Neuronal stem cell (in vitro differentiated cells): ENCODE results near the gene KIT.

Source experiments
- DNase-seq: peaks from one replicate; pipeline ENCODE4 v3.0.0-alpha.2; 2013; ENCODE audit warnings: low spot score
- H2AFZ ChIP-seq: one replicate; pipeline ENCODE4 v1.6.1; 2013; ENCODE audit warnings: mild to moderate bottlenecking, low read length, inconsistent platforms
- H2AK5ac ChIP-seq: 2 replicates; pipeline ENCODE4 v1.6.1; 2013; ENCODE audit warnings: low read depth, mild to moderate bottlenecking, inconsistent platforms, low read length, moderate library complexity, mixed read lengths
- H2BK120ac ChIP-seq: 2 replicates; pipeline ENCODE4 v1.6.1; 2013; ENCODE audit warnings: low read depth, mild to moderate bottlenecking, inconsistent platforms, low read length, moderate library complexity, mixed read lengths
- H2BK12ac ChIP-seq: one replicate; pipeline ENCODE4 v1.6.1; 2013; ENCODE audit warnings: low read length, inconsistent platforms
- H2BK15ac ChIP-seq: 2 replicates; pipeline ENCODE4 v1.6.1; 2013; ENCODE audit warnings: mild to moderate bottlenecking, low read length, inconsistent platforms, mixed read lengths
- H2BK5ac ChIP-seq: one replicate; pipeline ENCODE4 v1.6.1; 2013; ENCODE audit warnings: inconsistent platforms, mild to moderate bottlenecking, low read length, moderate library complexity
- H3K14ac ChIP-seq: one replicate; pipeline ENCODE4 v1.6.1; 2013; ENCODE audit warnings: low read length, inconsistent platforms
- H3K18ac ChIP-seq: 2 replicates; pipeline ENCODE4 v1.6.1; 2013; ENCODE audit warnings: low read length, inconsistent platforms
- H3K23ac ChIP-seq: 2 replicates; pipeline ENCODE4 v1.6.1; 2013; ENCODE audit warnings: low read depth, mild to moderate bottlenecking, mixed read lengths, low read length, inconsistent platforms; ENCODE audit not compliant: poor library complexity
- H3K27ac ChIP-seq: replicated peaks from 3 replicates; pipeline ENCODE4 v1.5.1; 2013; ENCODE audit warnings: low read length, inconsistent platforms
- H3K27me3 ChIP-seq, 3 experiments: 2 replicates each; pipeline ENCODE4 v1.6.1; 2013; ENCODE audit warnings: low read length in 3 of 3, mild to moderate bottlenecking in 2 of 3, inconsistent platforms in 1 of 3, low read depth in 1 of 3, mixed read lengths in 1 of 3, moderate library complexity in 1 of 3; ENCODE audit not compliant: control insufficient read depth in 3 of 3, insufficient read depth in 3 of 3
- H3K36me3 ChIP-seq, 2 donors: replicated peaks in 1 of 2; 2 replicates each; pipeline ENCODE4 v1.6.1; 2013; ENCODE audit warnings: low read length in 2 of 2; ENCODE audit not compliant: control insufficient read depth in 2 of 2, insufficient read depth in 2 of 2
- H3K4ac ChIP-seq: 2 replicates; pipeline ENCODE4 v1.6.1; 2013; ENCODE audit warnings: inconsistent platforms, mild to moderate bottlenecking, low read length, moderate library complexity
- H3K4me1 ChIP-seq, 2 donors: 1 replicate in 1 of 2; 2 replicates in 1 of 2; pipeline ENCODE4 v1.6.1; 2013; ENCODE audit warnings: low read length in 2 of 2, low read depth in 1 of 2; ENCODE audit not compliant: control insufficient read depth in 2 of 2, insufficient read depth in 1 of 2
- H3K4me2 ChIP-seq: one replicate; pipeline ENCODE4 v1.6.1; 2013; ENCODE audit warnings: mild to moderate bottlenecking, low read length, inconsistent platforms; ENCODE audit not compliant: insufficient read depth, poor library complexity, severe bottlenecking
- H3K4me3 ChIP-seq, 2 donors: 2 replicates each; pipeline ENCODE4 v1.5.1; 2013; ENCODE audit warnings: low read length in 2 of 2, mild to moderate bottlenecking in 2 of 2, inconsistent platforms in 1 of 2, moderate library complexity in 1 of 2
- H3K79me1 ChIP-seq: one replicate; pipeline ENCODE4 v1.6.1; 2013; ENCODE audit warnings: low read depth, mild to moderate bottlenecking, inconsistent platforms, low read length, moderate library complexity
- H3K9ac ChIP-seq: one replicate; pipeline ENCODE4 v1.6.1; 2013; ENCODE audit warnings: mild to moderate bottlenecking, low read depth, low read length, inconsistent platforms; ENCODE audit not compliant: poor library complexity
- H3K9me3 ChIP-seq, 2 donors: replicated peaks in 1 of 2; 2 replicates each; pipeline versions ENCODE3 to v1.6.1; 2013; ENCODE audit warnings: low read length in 2 of 2, mild to moderate bottlenecking in 2 of 2, inconsistent platforms in 1 of 2, low read depth in 1 of 2, mixed read lengths in 1 of 2, moderate library complexity in 1 of 2; ENCODE audit not compliant: control insufficient read depth in 2 of 2, insufficient read depth in 1 of 2
- H4K8ac ChIP-seq: one replicate; pipeline ENCODE4 v1.6.1; 2013; ENCODE audit warnings: low read depth, mild to moderate bottlenecking, inconsistent platforms, low read length, moderate library complexity
- H4K91ac ChIP-seq: one replicate; pipeline ENCODE4 v1.6.1; 2013; ENCODE audit warnings: low read length, low read depth, mild to moderate bottlenecking, inconsistent platforms; ENCODE audit not compliant: poor library complexity
- WGBS, 2 donors: extraction: QIAGEN DNeasy Blood & Tissue Kit; methylation state at CpG; one replicate each; pipeline ENCODE4 v1.1.7; 2013; ENCODE audit warnings: missing lambda C conversion rate in 2 of 2, mixed read lengths in 1 of 2; ENCODE audit not compliant: insufficient read length in 2 of 2, insufficient replicate concordance in 1 of 2; ENCODE audit errors: extremely low coverage in 2 of 2; 5-methylcytosine and 5-hydroxymethylcytosine counted together

KIT gene

GRCh38 chr4:54662123-54662522, 4.4 kb downstream of the KIT start:
- Histone ChIP-seq H3K18ac (no peak overlapping the region), H3K9me3 (no peaks in the 10 kb centered on the region), H2BK5ac (no peak overlapping the region), H4K8ac (no peak overlapping the region), H2BK12ac (no peak overlapping the region), H2AFZ (no peak overlapping the region), H3K27ac (no peak overlapping the region), H4K91ac (no peak overlapping the region), H3K79me1 (no peaks in the 10 kb centered on the region), H3K4me1 (peaks cover 5 to 10% of the 10 kb centered on the region in 2 donors), H3K4ac (no peak overlapping the region), H3K23ac (no peak overlapping the region), H3K14ac (no peak overlapping the region), H3K9ac (no peak overlapping the region), H3K27me3 (peaks cover 0 to 45% (median 14%) of the 10 kb centered on the region in 3 experiments), H2BK120ac (no peak overlapping the region), H2AK5ac (no peak overlapping the region), H2BK15ac (no peak overlapping the region), H3K4me3 (no peak overlapping the region), H3K36me3 (no peaks in the 10 kb centered on the region), H3K4me2 (no peak overlapping the region)
- no CpG with 5 or more reads among the region's 3 CpGs for whole genome bisulfite sequencing, 2 donors
- DNase-seq, result no peak

DNA sequence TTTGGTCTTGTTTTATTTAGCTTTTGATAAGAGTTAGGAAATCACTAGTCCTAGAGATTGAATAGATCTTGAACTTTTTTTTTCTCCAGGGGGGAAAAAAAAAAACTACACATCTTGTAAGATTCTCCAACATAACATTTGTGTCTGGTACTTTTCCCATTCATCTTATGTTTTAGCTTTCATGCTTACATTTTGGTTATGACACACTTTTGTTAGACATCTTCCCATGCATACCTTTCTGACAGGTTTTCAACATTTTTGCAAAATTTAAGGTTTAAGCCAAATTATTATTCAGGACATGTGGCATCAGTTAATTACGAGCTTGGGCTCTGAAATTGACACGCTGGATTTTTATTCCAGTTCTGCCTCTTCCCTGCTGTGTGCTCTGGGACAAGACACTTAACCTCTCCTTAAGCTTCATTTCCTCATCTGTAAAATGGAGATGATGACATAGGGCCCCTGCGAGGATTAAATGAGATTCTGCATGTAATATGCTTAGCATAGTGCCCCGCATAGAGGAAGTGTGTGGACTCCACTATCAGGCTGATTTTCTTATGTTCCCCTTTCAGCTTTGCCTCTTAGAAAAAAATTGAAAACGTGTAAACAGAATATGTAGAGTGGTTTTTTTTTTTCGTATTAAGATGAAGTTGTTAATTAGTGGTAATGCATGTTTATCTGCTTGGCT, 5.3 kb downstream of the KIT start:
- H3K4me3 ChIP-seq, result no peak overlapping the region
- H4K8ac ChIP-seq, result no peak overlapping the region
- peaks cover 5 to 8% of the 10 kb centered on the region in 2 donors for H3K4me1 ChIP-seq
- H3K9me3 ChIP-seq, result no peaks in the 10 kb centered on the region
- no peak overlapping the region for H3K4me2 ChIP-seq
- H2AK5ac ChIP-seq, result no peak overlapping the region
- no peak overlapping the region for H3K27ac ChIP-seq
- H2BK15ac ChIP-seq, result no peak overlapping the region
- H3K36me3 ChIP-seq, result no peaks in the 10 kb centered on the region
- H2AFZ ChIP-seq, result no peak overlapping the region
- peaks cover 0 to 36% (median 7%) of the 10 kb centered on the region in 3 experiments for H3K27me3 ChIP-seq
- no peak overlapping the region for H3K23ac ChIP-seq
- 100% methylated on average over 2 of the region's 6 CpGs; no CpG with 5 or more reads in 1 of the 2 donors for WGBS, 2 donors
- no peak overlapping the region for H4K91ac ChIP-seq
- H2BK5ac ChIP-seq, result no peak overlapping the region
- no peak overlapping the region for H3K9ac ChIP-seq
- no peak overlapping the region for H2BK120ac ChIP-seq
- DNase-seq, result no peak
- no peak overlapping the region for H2BK12ac ChIP-seq
- H3K79me1 ChIP-seq, result no peaks in the 10 kb centered on the region
- H3K14ac ChIP-seq, result no peak overlapping the region
- no peak overlapping the region for H3K18ac ChIP-seq
- H3K4ac ChIP-seq, result no peak overlapping the region

DNA sequence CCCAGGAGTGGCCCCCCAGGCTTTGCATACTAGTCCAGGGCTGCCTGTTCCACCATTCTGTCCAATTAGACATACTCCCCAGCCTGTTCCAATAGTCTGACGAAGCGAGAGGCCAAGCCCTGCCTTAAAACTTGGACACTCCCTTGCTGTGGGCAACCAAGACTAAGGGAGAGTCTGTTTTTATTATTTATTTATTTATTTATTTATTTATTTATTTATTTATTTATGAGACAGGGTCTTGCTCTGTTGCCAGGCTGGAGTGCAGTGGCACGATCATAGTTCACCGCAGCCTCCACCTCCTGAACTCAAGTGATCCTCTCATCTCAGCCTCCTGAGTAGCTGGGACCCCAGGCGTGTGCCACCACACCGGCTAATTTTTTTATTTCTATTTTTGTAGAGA, 6.6 kb downstream of the KIT start:
- no peak overlapping the region for H2AK5ac ChIP-seq
- H3K4me2 ChIP-seq, result no peak overlapping the region
- no peak overlapping the region for H3K4me3 ChIP-seq
- no peak overlapping the region for H4K91ac ChIP-seq
- H2BK12ac ChIP-seq, result no peak overlapping the region
- H2BK120ac ChIP-seq, result no peak overlapping the region
- no CpG with 5 or more reads among the region's 6 CpGs for WGBS, 2 donors
- H2BK15ac ChIP-seq, result no peak overlapping the region
- H3K14ac ChIP-seq, result no peak overlapping the region
- no peak overlapping the region for H3K9ac ChIP-seq
- no peaks in the 10 kb centered on the region for H3K36me3 ChIP-seq
- peaks cover 7% of the 10 kb centered on the region in 2 donors for H3K4me1 ChIP-seq
- H3K9me3 ChIP-seq, result no peaks in the 10 kb centered on the region
- no peak overlapping the region for H3K4ac ChIP-seq
- DNase-seq, result no peak
- no peak overlapping the region for H4K8ac ChIP-seq
- no peak overlapping the region for H3K18ac ChIP-seq
- no peak overlapping the region for H3K23ac ChIP-seq
- H2AFZ ChIP-seq, result no peak overlapping the region
- no peak overlapping the region for H3K27ac ChIP-seq
- H2BK5ac ChIP-seq, result no peak overlapping the region
- H3K27me3 ChIP-seq, result peaks cover 0 to 22% (median 6%) of the 10 kb centered on the region in 3 experiments
- no peaks in the 10 kb centered on the region for H3K79me1 ChIP-seq

DNA sequence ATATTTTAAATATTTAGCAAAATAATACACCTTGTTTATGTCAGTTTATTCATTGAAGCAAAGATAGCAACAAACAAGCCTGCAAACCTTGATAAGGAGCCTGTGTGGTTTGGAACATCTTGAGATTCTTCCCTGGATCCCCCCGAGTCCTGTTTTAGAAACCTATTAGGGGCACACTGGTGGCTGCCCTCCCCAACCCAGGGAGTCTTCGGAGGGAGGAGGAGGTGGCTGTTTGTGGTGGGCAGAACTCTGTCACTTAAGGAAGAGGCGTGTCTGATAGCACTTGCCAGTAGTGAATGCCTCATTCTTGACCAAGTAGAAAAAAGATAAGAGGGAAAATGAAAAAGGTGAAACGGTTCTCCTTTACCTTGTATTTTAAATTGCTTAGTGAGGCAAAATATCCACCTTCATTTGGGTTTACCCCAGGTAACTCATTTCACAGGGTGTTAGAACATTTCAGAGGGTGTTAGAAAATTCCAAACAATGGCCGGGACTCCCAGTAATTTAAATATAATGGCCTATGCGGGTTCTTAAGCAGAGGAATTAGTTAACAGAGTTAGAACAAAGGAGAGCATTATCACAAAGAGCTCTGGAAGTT, 10.4 kb downstream of the KIT start:
- no peak for DNase-seq
- no CpG with 5 or more reads among the region's 6 CpGs for WGBS, 2 donors
- no peak overlapping the region for H3K18ac ChIP-seq
- no peak overlapping the region for H2BK120ac ChIP-seq
- H2BK15ac ChIP-seq, result no peak overlapping the region
- H3K27me3 ChIP-seq, result no peaks in the 10 kb centered on the region
- H2AK5ac ChIP-seq, result no peak overlapping the region
- no peak overlapping the region for H2BK12ac ChIP-seq
- H4K8ac ChIP-seq, result no peak overlapping the region
- H2BK5ac ChIP-seq, result no peak overlapping the region
- H3K4me1 ChIP-seq, result peaks cover 0 to 2% of the 10 kb centered on the region in 2 donors
- H4K91ac ChIP-seq, result no peak overlapping the region
- no peak overlapping the region for H2AFZ ChIP-seq
- H3K36me3 ChIP-seq, result no peaks in the 10 kb centered on the region
- no peak overlapping the region for H3K4ac ChIP-seq
- H3K4me2 ChIP-seq, result no peak overlapping the region
- no peaks in the 10 kb centered on the region for H3K9me3 ChIP-seq
- no peak overlapping the region for H3K14ac ChIP-seq
- H3K23ac ChIP-seq, result no peak overlapping the region
- H3K27ac ChIP-seq, result no peak overlapping the region
- H3K4me3 ChIP-seq, result no peak overlapping the region
- no peaks in the 10 kb centered on the region for H3K79me1 ChIP-seq
- H3K9ac ChIP-seq, result no peak overlapping the region
